Small intestine (tissue), 16 donors: ENCODE data around the gene SNX12. TPM values are rescaled to one million over a fixed set of nuclear protein-coding genes. Genes with fewer than 3 reads are reported as not detected.

Experiments
- DNase-seq, 2 donors: peaks; one replicate each; pipeline versions ENCODE4 v3.0.0 to v3.0.0-alpha.2; 2013
- FAIRE-seq: peaks from 2 replicates; lab custom pipeline; 2012; peaks lifted over from hg19 to GRCh38; lab: Jason Lieb, UNC
- H3K27ac ChIP-seq, 3 donors: one replicate each; pipeline ENCODE4 v1.5.1; 2013; ENCODE audit warnings: low read length in 2 of 3, mild to moderate bottlenecking in 2 of 3, control low read depth in 1 of 3, inconsistent platforms in 1 of 3, low read depth in 1 of 3, moderate library complexity in 1 of 3
- H3K27me3 ChIP-seq, 3 donors: one replicate each; pipeline ENCODE4 v1.6.1; 2013; ENCODE audit warnings: low read length in 3 of 3, inconsistent platforms in 1 of 3; ENCODE audit not compliant: control insufficient read depth in 3 of 3, insufficient read depth in 3 of 3
- H3K36me3 ChIP-seq, 3 donors: one replicate each; pipeline ENCODE4 v1.6.1; 2013; ENCODE audit warnings: low read length in 3 of 3, inconsistent platforms in 1 of 3, low read depth in 1 of 3, mild to moderate bottlenecking in 1 of 3, moderate library complexity in 1 of 3; ENCODE audit not compliant: control insufficient read depth in 3 of 3, insufficient read depth in 2 of 3
- H3K4me1 ChIP-seq, 3 donors: one replicate each; pipeline ENCODE4 v1.6.1; 2013; ENCODE audit warnings: low read length in 2 of 3, inconsistent platforms in 1 of 3, low read depth in 1 of 3, mild to moderate bottlenecking in 1 of 3, moderate library complexity in 1 of 3; ENCODE audit not compliant: control insufficient read depth in 3 of 3, insufficient read depth in 2 of 3
- H3K4me3 ChIP-seq, 3 donors: one replicate each; pipeline ENCODE4 v1.5.1; 2013; ENCODE audit warnings: low read length in 3 of 3, control low read depth in 1 of 3, inconsistent platforms in 1 of 3, low read depth in 1 of 3, mild to moderate bottlenecking in 1 of 3, moderate library complexity in 1 of 3
- H3K9me3 ChIP-seq, 2 donors: one replicate each; pipeline ENCODE4 v1.6.1; 2013; ENCODE audit warnings: low read depth in 1 of 2, low read length in 1 of 2; ENCODE audit not compliant: control insufficient read depth in 2 of 2, insufficient read depth in 1 of 2
- WGBS, 3 donors: extraction: QIAGEN DNeasy Blood & Tissue Kit; methylation state at CpG; one replicate each; pipeline ENCODE4 v1.1.7; 2013; 5-methylcytosine and 5-hydroxymethylcytosine counted together
- long read RNA-seq, 10 donors: transcript quantifications; one replicate each; lab custom pipeline, GENCODE V29; 2026
- polyA plus RNA-seq, 4 donors: library from polyadenylated mRNA; stranded (reverse) in 3 of 4; unstranded in 1 of 4; fragments of 200-250 nt in 3 of 4; fragments of 120-200 nt in 1 of 4; gene quantifications; one replicate each; pipeline versions ENCODE4 v1.2.1 to v1.2.3, GENCODE V29; 2013
- donor health status: healthy with polysubstance abuse.
- donor health status: control.
- donor health status: control.
- donor health status: Bipolar disorder and iron deficiency.
- donor health status: healthy.

SNX12 gene
- polyA plus RNA-seq, result 10 to 100 TPM; 40.9 to 64.8 (median 55.5) TPM
- long read RNA-seq, donor 1, transcript SNX12-202 (4 exons, 2,376 nt), result major isoform, 28 of 28 reads
- long read RNA-seq, donor 1, partial matches to known transcripts, result 0 of 28 reads
- long read RNA-seq, donor 1, other reads (novel, unspliced or antisense), result 0 of 28 reads
- long read RNA-seq, donor 2, partial matches to known transcripts, result 10 of 13 reads
- long read RNA-seq, donor 2, other reads (novel, unspliced or antisense), result 0 of 13 reads
- long read RNA-seq, donor 3, transcript SNX12-202 (4 exons, 2,376 nt), result major isoform, 7 of 7 reads
- long read RNA-seq, donor 3, partial matches to known transcripts, result 0 of 7 reads
- long read RNA-seq, donor 3, other reads (novel, unspliced or antisense), result 0 of 7 reads
- long read RNA-seq, donor 4, partial matches to known transcripts, result 0 of 2 reads
- long read RNA-seq, donor 4, other reads (novel, unspliced or antisense), result 0 of 2 reads
- long read RNA-seq, donor 5, partial matches to known transcripts, result 0 of 3 reads
- long read RNA-seq, donor 5, other reads (novel, unspliced or antisense), result 0 of 3 reads
- long read RNA-seq, donor 6, transcript SNX12-202 (4 exons, 2,376 nt), result major isoform, 9 of 9 reads
- long read RNA-seq, donor 6, partial matches to known transcripts, result 0 of 9 reads
- long read RNA-seq, donor 6, other reads (novel, unspliced or antisense), result 0 of 9 reads
- long read RNA-seq, donor 7, transcript SNX12-202 (4 exons, 2,376 nt), result major isoform, 20 of 20 reads
- long read RNA-seq, donor 7, partial matches to known transcripts, result 0 of 20 reads
- long read RNA-seq, donor 7, other reads (novel, unspliced or antisense), result 0 of 20 reads
- long read RNA-seq, donor 8, partial matches to known transcripts, result 0 of 1 reads
- long read RNA-seq, donor 8, other reads (novel, unspliced or antisense), result 0 of 1 reads
- long read RNA-seq, donor 9, partial matches to known transcripts, result 12 of 15 reads
- long read RNA-seq, donor 9, other reads (novel, unspliced or antisense), result 0 of 15 reads
- long read RNA-seq, donor 10, transcript SNX12-202 (4 exons, 2,376 nt), result major isoform, 10 of 11 reads
- long read RNA-seq, donor 10, partial matches to known transcripts, result 0 of 11 reads
- long read RNA-seq, donor 10, other reads (novel, unspliced or antisense), result 0 of 11 reads

- 1 to 35% (median 14%) methylated on average over 35 to 73 of the region's 73 CpGs for WGBS, 3 donors
- Histone ChIP-seq H3K36me3 (peaks cover 0 to 2% (median 0%) of the 10 kb centered on the region in 3 donors), H3K4me3 (peak within 1 kb of the TSS; percentile 39 to 75 (median 63)), H3K27me3 (peaks cover 0 to 2% (median 0%) of the 10 kb centered on the region in 3 donors), H3K4me1 (no peaks in the 10 kb centered on the region), H3K27ac (peak within 1 kb of the TSS; percentile 82 to 95 (median 88)), H3K9me3 (no peaks in the 10 kb centered on the region)
- DNase-seq (peak; percentile 90 to 94), FAIRE-seq (no peak)
Observed at GRCh38 chrX:71068044-71068918, at the start of gene SNX12. Gene SNX12, minus strand, starts transcription at chrX:71068334. Its CDS starts 28 bp downstream, at chrX:71068306.

- 74 to 86% (median 83%) methylated on average over 10 of the region's 10 CpGs for WGBS, 3 donors
- Histone ChIP-seq H3K36me3 (peaks cover 0 to 23% (median 0%) of the 10 kb centered on the region in 3 donors), H3K9me3 (no peaks in the 10 kb centered on the region), H3K4me3 (peak overlapping the region in 1 of 3 donors; percentile 77), H3K27me3 (no peaks in the 10 kb centered on the region), H3K4me1 (peaks cover 0 to 5% (median 0%) of the 10 kb centered on the region in 3 donors), H3K27ac (no peak overlapping the region)
- DNase-seq (no peak), FAIRE-seq (no peak)
Observed at GRCh38 chrX:71117358-71117757, 49.2 kb upstream of the SNX12 start.

GRCh38 chrX:71111921-71112431 lies 43.8 kb upstream of the SNX12 start:
- H3K9me3 ChIP-seq, result no peaks in the 10 kb centered on the region
- 41 to 45% (median 43%) methylated on average over 5 of the region's 5 CpGs for WGBS, 3 donors
- no peak for FAIRE-seq

GRCh38 chrX:71111141-71111843 lies 43.2 kb upstream of the SNX12 start, which contains the start of gene IL2RG:
Gene IL2RG, minus strand, starts transcription at chrX:71111577. Its CDS starts 38 bp downstream, at chrX:71111539.
- Histone ChIP-seq H3K36me3 (peaks cover 0 to 14% (median 0%) of the 10 kb centered on the region in 3 donors), H3K27ac (peak within 1 kb of the TSS; percentile 71 to 94 (median 93)), H3K9me3 (no peaks in the 10 kb centered on the region), H3K4me1 (peaks cover 0 to 18% (median 0%) of the 10 kb centered on the region in 3 donors), H3K27me3 (no peaks in the 10 kb centered on the region), H3K4me3 (peak within 1 kb of the TSS; percentile 38 to 57 (median 41))
- no peak for FAIRE-seq
- 32 to 45% (median 39%) methylated on average over 7 to 8 of the region's 8 CpGs for WGBS, 3 donors
- DNase-seq, result peak; percentile 83 to 85

More at GRCh38 chrX:71111921-71112431, 43.8 kb upstream of the SNX12 start:
- peaks cover 0 to 14% (median 0%) of the 10 kb centered on the region in 3 donors for H3K36me3 ChIP-seq
- peak overlapping the region; percentile 64 to 94 (median 93) for H3K27ac ChIP-seq
- H3K4me1 ChIP-seq, result peaks cover 0 to 18% (median 0%) of the 10 kb centered on the region in 3 donors
- no peak for DNase-seq
- H3K4me3 ChIP-seq, result peak overlapping the region in 2 of 3 donors; percentile 18 to 31
- H3K27me3 ChIP-seq, result no peaks in the 10 kb centered on the region

GRCh38 chrX:71109051-71109450 lies 40.9 kb upstream of the SNX12 start:
- Histone ChIP-seq H3K27me3 (no peaks in the 10 kb centered on the region), H3K9me3 (no peaks in the 10 kb centered on the region), H3K4me1 (peaks cover 0 to 26% (median 0%) of the 10 kb centered on the region in 3 donors), H3K27ac (no peak overlapping the region), H3K36me3 (peaks cover 0 to 14% (median 0%) of the 10 kb centered on the region in 3 donors), H3K4me3 (peak overlapping the region in 1 of 3 donors; percentile 3)
- FAIRE-seq, result no peak
- DNase-seq, result no peak
- WGBS, 3 donors, result 85 to 89% (median 86%) methylated on average over 6 of the region's 6 CpGs

GRCh38 chrX:71107762-71108360 lies 39.7 kb upstream of the SNX12 start:
- DNase-seq, result no peak
- WGBS, 3 donors, result 41 to 78% (median 64%) methylated on average over 9 of the region's 9 CpGs
- FAIRE-seq, result no peak
- Histone ChIP-seq H3K4me1 (peaks cover 0 to 38% (median 7%) of the 10 kb centered on the region in 3 donors), H3K36me3 (peaks cover 0 to 14% (median 0%) of the 10 kb centered on the region in 3 donors), H3K4me3 (no peak overlapping the region), H3K27me3 (no peaks in the 10 kb centered on the region), H3K9me3 (no peaks in the 10 kb centered on the region), H3K27ac (no peak overlapping the region)
